HepG2 (cell line): ENCODE measurements around the gene PCP4L1. TPM values are rescaled to one million over a fixed set of nuclear protein-coding genes. Genes with fewer than 3 reads are reported as not detected.

Experiments
- ETV5 ChIP-seq: IDR thresholded peaks from 2 replicates; pipeline ENCODE4 v1.6.1; 2018; ENCODE audit warnings: missing biosample characterization, missing genetic modification reagents, inconsistent platforms, borderline replicate concordance
- GLI4 ChIP-seq: sonication (generic); formaldehyde crosslinking; IDR thresholded peaks from 2 replicates; pipeline ENCODE4 v1.5.1; 2020; ENCODE audit warnings: missing genetic modification reagents, mild to moderate bottlenecking, moderate library complexity, borderline replicate concordance
- GTF3A ChIP-seq: sonication (generic); formaldehyde crosslinking; conservative IDR thresholded peaks from 2 replicates; pipeline ENCODE4 v1.4.0; 2020; ENCODE audit warnings: mild to moderate bottlenecking, missing genetic modification reagents
- HOXA3 ChIP-seq: sonication (generic); formaldehyde crosslinking; IDR thresholded peaks from 2 replicates; pipeline ENCODE4 v1.5.0; 2020; ENCODE audit warnings: missing genetic modification reagents
- HOXA5 ChIP-seq: sonication (generic); formaldehyde crosslinking; IDR thresholded peaks from 2 replicates; pipeline ENCODE4 v1.4.0; 2020; ENCODE audit warnings: missing genetic modification reagents
- MBD4 ChIP-seq: IDR thresholded peaks from 2 replicates; pipeline ENCODE4 v1.6.1; 2012; ENCODE audit warnings: low read length, inconsistent platforms, borderline replicate concordance
- PHF5A ChIP-seq: IDR thresholded peaks from one replicate; pipeline ENCODE4 v1.6.1; 2018; ENCODE audit warnings: low read depth, missing genetic modification reagents; ENCODE audit not compliant: unreplicated experiment
- RARA ChIP-seq: IDR thresholded peaks from 2 replicates; pipeline ENCODE4 v1.6.1; 2016; ENCODE audit warnings: missing genetic modification reagents, missing compliant biosample characterization
- REST ChIP-seq, 2 experiments: IDR thresholded peaks; 2 replicates each; pipeline ENCODE4 v1.6.1; 2011 to 2012; ENCODE audit warnings: low read length in 2 of 2, borderline replicate concordance in 1 of 2, low read depth in 1 of 2, mild to moderate bottlenecking in 1 of 2, moderate library complexity in 1 of 2
- RFX1 ChIP-seq: fragments of 450-650 bp; IDR thresholded peaks from 2 replicates; pipeline ENCODE4 v1.6.1; 2017
- RFXAP ChIP-seq: sonication (generic); formaldehyde crosslinking; IDR thresholded peaks from 2 replicates; pipeline ENCODE4 v1.4.0; 2020; ENCODE audit warnings: missing genetic modification reagents, borderline replicate concordance
- SCMH1 ChIP-seq: sonication (generic); formaldehyde crosslinking; IDR thresholded peaks from 2 replicates; pipeline ENCODE4 v1.9.0; 2021; ENCODE audit warnings: missing genetic modification reagents, mild to moderate bottlenecking, borderline replicate concordance
- U2AF2 ChIP-seq: fragments of 200-400 bp; formaldehyde crosslinking; IDR thresholded peaks from 2 replicates; pipeline ENCODE4 v1.6.1; 2017; ENCODE audit warnings: low read depth, mild to moderate bottlenecking, low read length
- XRCC5 ChIP-seq: fragments of 200-400 bp; formaldehyde crosslinking; optimal IDR thresholded peaks from 2 replicates; pipeline ENCODE3; 2017; ENCODE audit warnings: mild to moderate bottlenecking, low read length
- ZFAT ChIP-seq: sonication (generic); formaldehyde crosslinking; conservative IDR thresholded peaks from 2 replicates; pipeline ENCODE4 v1.8.1; 2023; ENCODE audit warnings: missing genetic modification reagents, inconsistent platforms
- ZNF138 ChIP-seq: sonication (generic); formaldehyde crosslinking; IDR thresholded peaks from 2 replicates; pipeline ENCODE4 v1.5.0; 2020; ENCODE audit warnings: mild to moderate bottlenecking, low read depth, missing genetic modification reagents
- ZNF326 ChIP-seq: sonication (generic); formaldehyde crosslinking; IDR thresholded peaks from 2 replicates; pipeline ENCODE4 v1.4.0; 2020; ENCODE audit warnings: missing genetic modification reagents, borderline replicate concordance
- ZNF33B ChIP-seq: sonication (generic); formaldehyde crosslinking; IDR thresholded peaks from 2 replicates; pipeline ENCODE4 v1.5.1; 2020; ENCODE audit warnings: mild to moderate bottlenecking, missing genetic modification reagents
- ZNF546 ChIP-seq: sonication (generic); formaldehyde crosslinking; conservative IDR thresholded peaks from 2 replicates; pipeline ENCODE4 v1.8.1; 2023; ENCODE audit warnings: mild to moderate bottlenecking, missing genetic modification reagents
- ZNF644 ChIP-seq: IDR thresholded peaks from 2 replicates; pipeline ENCODE4 v1.6.1; 2016; ENCODE audit warnings: low read depth
- ZNF652 ChIP-seq: IDR thresholded peaks from 2 replicates; pipeline ENCODE4 v1.6.1; 2016; ENCODE audit warnings: low read depth, borderline replicate concordance
- ZNF704 ChIP-seq: sonication (generic); formaldehyde crosslinking; IDR thresholded peaks from 2 replicates; pipeline ENCODE4 v1.8.1; 2023; ENCODE audit warnings: mild to moderate bottlenecking, inconsistent platforms, moderate library complexity, missing genetic modification reagents, borderline replicate concordance
- ZNF749 ChIP-seq: sonication (generic); formaldehyde crosslinking; IDR thresholded peaks from 2 replicates; pipeline ENCODE4 v1.8.0; 2022; ENCODE audit warnings: mild to moderate bottlenecking, missing genetic modification reagents, moderate library complexity, borderline replicate concordance
- ZUFSP ChIP-seq: sonication (generic); formaldehyde crosslinking; IDR thresholded peaks from 2 replicates; pipeline ENCODE4 v1.9.0; 2021; ENCODE audit warnings: missing genetic modification reagents, mild to moderate bottlenecking, borderline replicate concordance
- polyA plus RNA-seq, 8 experiments: library from polyadenylated mRNA; depleted of rRNA in 3 of 8; stranded (reverse) in 7 of 8; unstranded in 1 of 8; fragments of >200 nt; fragmentation: Illumina TruSeq in 4 of 8; extraction: Trizol in 4 of 8; gene quantifications; 2 replicates each; pipeline versions ENCODE4 v1.2.1 to v1.2.3, GENCODE V29; 2011 to 2016; ENCODE audit warnings: low read depth in 4 of 8, missing spikeins in 1 of 8, mixed read lengths in 1 of 8; ENCODE audit not compliant: insufficient read depth in 1 of 8
- total RNA-seq, 5 experiments: library from RNA; depleted of rRNA; stranded (reverse); fragments of >200 nt; fragmentation: Illumina TruSeq; extraction: Trizol; gene quantifications; 2 replicates each; pipeline ENCODE4 v1.2.3, GENCODE V29; 2016; ENCODE audit warnings: low read depth in 1 of 5

PCP4L1 gene
- total and polyA plus RNA-seq, 2 of the 13 experiments (the other 11 are each of a cell fraction or from before 2014, with no cell fraction given) = 0.28 TPM; not detected in 1

- TF ChIP-seq PHF5A (CRISPR knock-in tag) (peak; percentile 38), GLI4 (CRISPR knock-in tag) (no peak), REST (IDR thresholded peaks at IDR 0.05; ENCODE audit: borderline replicate concordance in 1 of 2, low read depth in 1 of 2, low read length in 2 of 2) (no peak), U2AF2 (no peak), ZNF644 (CRISPR knock-in tag) (no peak), ZNF749 (CRISPR knock-in tag) (no peak), MBD4 (no peak), ZNF546 (CRISPR knock-in tag) (no peak), RARA (CRISPR knock-in tag) (peak; percentile 13), RFXAP (no peak), SCMH1 (CRISPR knock-in tag) (no peak), HOXA5 (no peak), XRCC5 (no peak), RFX1 (no peak), ZNF652 (CRISPR knock-in tag) (peak; percentile 69; the same call in 1 of the 2 replicates), ZNF138 (CRISPR knock-in tag) (no peak), ETV5 (CRISPR knock-in tag) (peak; percentile 12; the same call in 1 of the 2 replicates), ZNF704 (CRISPR knock-in tag) (no peak), GTF3A (CRISPR knock-in tag) (no peak), ZNF326 (peak; percentile 95), HOXA3 (no peak), ZFAT (CRISPR knock-in tag) (no peak), ZNF33B (no peak), ZUFSP (CRISPR knock-in tag) (no peak)
These were observed 38.5 kb upstream of the PCP4L1 start (continued) for GRCh38 chr1:161220002-161220401.
